ENCODE measurements around the gene CSNK1E. TPM values are rescaled to one million over a fixed set of nuclear protein-coding genes. Genes with fewer than 3 reads are reported as not detected.

CSNK1E gene
- total and polyA plus RNA-seq, 9 of the 15 experiments (the other 6 are each of a cell fraction or from before 2014, with no cell fraction given), result 2.7 to 70.0 (median 41.3) TPM

GRCh38 chr22:38316364-38317121 lies 690 bp downstream of the CSNK1E start (continued):
- TF ChIP-seq ATF1 (CRISPR knock-in tag; IDR thresholded peaks at IDR 0.05) (no peak), ATF1 (tag; IDR thresholded peaks at IDR 0.05) (no peak), RFX7 (CRISPR knock-in tag; IDR thresholded peaks at IDR 0.05) (no peak), SMAD4 (CRISPR knock-in tag; conservative IDR thresholded peaks at IDR 0.05) (peak; percentile 27), PHF21A (IDR thresholded peaks at IDR 0.05; ENCODE audit: borderline replicate concordance, low read depth) (peak; percentile 66; the same call in 1 of the 2 replicates), SRSF1 (IDR thresholded peaks at IDR 0.05; ENCODE audit: low read depth, low read length) (no peak), MYC (IDR thresholded peaks at IDR 0.05; ENCODE audit: low read depth, low read length) (peak; percentile 76), MYC (CRISPR knock-in tag; IDR thresholded peaks at IDR 0.05; ENCODE audit: borderline replicate concordance, low read depth) (no peak), RBM22 (IDR thresholded peaks at IDR 0.05; ENCODE audit: low read depth, low read length, poor library complexity, severe bottlenecking) (peak; percentile 44), RBFOX2 (IDR thresholded peaks at IDR 0.05; ENCODE audit: low read depth, low read length) (peak; percentile 72), ZNF146 (CRISPR knock-in tag; IDR thresholded peaks at IDR 0.05; ENCODE audit: unreplicated experiment) (no peak), SETDB1 (IDR thresholded peaks at IDR 0.05; ENCODE audit: low read length) (no peak), ZNF740 (CRISPR knock-in tag; IDR thresholded peaks at IDR 0.05) (peak; percentile 84), ZNF740 (tag; IDR thresholded peaks at IDR 0.05) (peak in 1 of 2 experiments; percentile 83; a peak in 2 of 4 replicates), ZSCAN32 (CRISPR knock-in tag; IDR thresholded peaks at IDR 0.05) (no peak), ZFX (CRISPR knock-in tag; IDR thresholded peaks at IDR 0.05) (peak; percentile 55), PCBP1 (IDR thresholded peaks at IDR 0.05; ENCODE audit: low read depth, low read length, poor library complexity, severe bottlenecking) (peak; percentile 88)
- TF ChIP-seq, protein P1, sequence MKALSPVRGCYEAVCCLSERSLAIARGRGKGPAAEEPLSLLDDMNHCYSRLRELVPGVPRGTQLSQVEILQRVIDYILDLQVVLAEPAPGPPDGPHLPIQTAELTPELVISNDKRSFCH (CRISPR knock-in tag; IDR thresholded peaks at IDR 0.05), result no peak
- TF ChIP-seq, protein P1 (tag; IDR thresholded peaks at IDR 0.05), result no peak
- TF ChIP-seq, protein P2, sequence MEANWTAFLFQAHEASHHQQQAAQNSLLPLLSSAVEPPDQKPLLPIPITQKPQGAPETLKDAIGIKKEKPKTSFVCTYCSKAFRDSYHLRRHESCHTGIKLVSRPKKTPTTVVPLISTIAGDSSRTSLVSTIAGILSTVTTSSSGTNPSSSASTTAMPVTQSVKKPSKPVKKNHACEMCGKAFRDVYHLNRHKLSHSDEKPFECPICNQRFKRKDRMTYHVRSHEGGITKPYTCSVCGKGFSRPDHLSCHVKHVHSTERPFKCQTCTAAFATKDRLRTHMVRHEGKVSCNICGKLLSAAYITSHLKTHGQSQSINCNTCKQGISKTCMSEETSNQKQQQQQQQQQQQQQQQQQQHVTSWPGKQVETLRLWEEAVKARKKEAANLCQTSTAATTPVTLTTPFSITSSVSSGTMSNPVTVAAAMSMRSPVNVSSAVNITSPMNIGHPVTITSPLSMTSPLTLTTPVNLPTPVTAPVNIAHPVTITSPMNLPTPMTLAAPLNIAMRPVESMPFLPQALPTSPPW (CRISPR knock-in tag; IDR thresholded peaks at IDR 0.05), result peak; percentile 93
- TF ChIP-seq, protein P3, sequence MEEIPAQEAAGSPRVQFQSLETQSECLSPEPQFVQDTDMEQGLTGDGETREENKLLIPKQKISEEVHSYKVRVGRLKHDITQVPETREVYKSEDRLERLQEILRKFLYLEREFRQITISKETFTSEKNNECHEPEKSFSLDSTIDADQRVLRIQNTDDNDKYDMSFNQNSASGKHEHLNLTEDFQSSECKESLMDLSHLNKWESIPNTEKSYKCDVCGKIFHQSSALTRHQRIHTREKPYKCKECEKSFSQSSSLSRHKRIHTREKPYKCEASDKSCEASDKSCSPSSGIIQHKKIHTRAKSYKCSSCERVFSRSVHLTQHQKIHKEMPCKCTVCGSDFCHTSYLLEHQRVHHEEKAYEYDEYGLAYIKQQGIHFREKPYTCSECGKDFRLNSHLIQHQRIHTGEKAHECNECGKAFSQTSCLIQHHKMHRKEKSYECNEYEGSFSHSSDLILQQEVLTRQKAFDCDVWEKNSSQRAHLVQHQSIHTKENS (CRISPR knock-in tag; IDR thresholded peaks at IDR 0.05), result no peak
- TF ChIP-seq, protein P4, sequence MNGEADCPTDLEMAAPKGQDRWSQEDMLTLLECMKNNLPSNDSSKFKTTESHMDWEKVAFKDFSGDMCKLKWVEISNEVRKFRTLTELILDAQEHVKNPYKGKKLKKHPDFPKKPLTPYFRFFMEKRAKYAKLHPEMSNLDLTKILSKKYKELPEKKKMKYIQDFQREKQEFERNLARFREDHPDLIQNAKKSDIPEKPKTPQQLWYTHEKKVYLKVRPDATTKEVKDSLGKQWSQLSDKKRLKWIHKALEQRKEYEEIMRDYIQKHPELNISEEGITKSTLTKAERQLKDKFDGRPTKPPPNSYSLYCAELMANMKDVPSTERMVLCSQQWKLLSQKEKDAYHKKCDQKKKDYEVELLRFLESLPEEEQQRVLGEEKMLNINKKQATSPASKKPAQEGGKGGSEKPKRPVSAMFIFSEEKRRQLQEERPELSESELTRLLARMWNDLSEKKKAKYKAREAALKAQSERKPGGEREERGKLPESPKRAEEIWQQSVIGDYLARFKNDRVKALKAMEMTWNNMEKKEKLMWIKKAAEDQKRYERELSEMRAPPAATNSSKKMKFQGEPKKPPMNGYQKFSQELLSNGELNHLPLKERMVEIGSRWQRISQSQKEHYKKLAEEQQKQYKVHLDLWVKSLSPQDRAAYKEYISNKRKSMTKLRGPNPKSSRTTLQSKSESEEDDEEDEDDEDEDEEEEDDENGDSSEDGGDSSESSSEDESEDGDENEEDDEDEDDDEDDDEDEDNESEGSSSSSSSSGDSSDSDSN (IDR thresholded peaks at IDR 0.05; ENCODE audit: borderline replicate concordance in 1 of 2, low read depth in 2 of 2, low read length in 2 of 2), result 0 out of 4 replicates have a peak, but pooled peaks of 1 of the 2 experiments have one; percentile 61
